HL-60 (cell line): Measurements from ENCODE around the gene CAMSAP2.
"Not testable (repeated sequence)": the region's sequence is repeated elsewhere in the genome, so short reads cannot be mapped to it uniquely, and the experiment has no call there.

Experiments used
- DNase-seq, 2 experiments: peaks; one replicate each; pipeline ENCODE4 v3.0.0-alpha.2; 2010 to 2020; ENCODE audit warnings: low read depth in 1 of 2, low spot score in 1 of 2
- H3K27ac ChIP-seq: fragments of 250-450 bp; sonication (Bioruptor Pico); replicated peaks from 2 replicates; pipeline ENCODE4 v1.5.1; 2020; ENCODE audit warnings: mild to moderate bottlenecking, moderate library complexity
- H3K27me3 ChIP-seq: fragments of 250-450 bp; sonication (Bioruptor Pico); 2 replicates; pipeline ENCODE4 v1.5.1; 2021; ENCODE audit warnings: mild to moderate bottlenecking, moderate library complexity; ENCODE audit not compliant: insufficient read depth, poor library complexity, severe bottlenecking
- H3K4me3 ChIP-seq: replicated peaks from 2 replicates; pipeline ENCODE4 v1.5.1; 2011; ENCODE audit warnings: mild to moderate bottlenecking, control low read depth, low read length; ENCODE audit not compliant: insufficient read depth
- CTCF ChIP-seq: IDR thresholded peaks from one replicate; pipeline ENCODE4 v1.5.1; 2011; ENCODE audit warnings: low read length, control low read depth, inconsistent platforms; ENCODE audit not compliant: insufficient read depth
- GABPA ChIP-seq: IDR thresholded peaks from 2 replicates; pipeline ENCODE4 v1.6.1; 2012; ENCODE audit warnings: low read depth
- POLR2AphosphoS5 ChIP-seq: IDR thresholded peaks from 2 replicates; pipeline ENCODE4 v1.6.1; 2012; ENCODE audit warnings: low read depth
- SPI1 ChIP-seq: IDR thresholded peaks from 2 replicates; pipeline ENCODE4 v1.6.1; 2012; ENCODE audit warnings: low read depth, mild to moderate bottlenecking, borderline replicate concordance
- TF ChIP-seq, protein P1 (sequence below): IDR thresholded peaks from 2 replicates; pipeline ENCODE4 v1.6.1; 2012; ENCODE audit warnings: low read depth; ENCODE audit not compliant: insufficient replicate concordance

The CAMSAP2 gene

DNA sequence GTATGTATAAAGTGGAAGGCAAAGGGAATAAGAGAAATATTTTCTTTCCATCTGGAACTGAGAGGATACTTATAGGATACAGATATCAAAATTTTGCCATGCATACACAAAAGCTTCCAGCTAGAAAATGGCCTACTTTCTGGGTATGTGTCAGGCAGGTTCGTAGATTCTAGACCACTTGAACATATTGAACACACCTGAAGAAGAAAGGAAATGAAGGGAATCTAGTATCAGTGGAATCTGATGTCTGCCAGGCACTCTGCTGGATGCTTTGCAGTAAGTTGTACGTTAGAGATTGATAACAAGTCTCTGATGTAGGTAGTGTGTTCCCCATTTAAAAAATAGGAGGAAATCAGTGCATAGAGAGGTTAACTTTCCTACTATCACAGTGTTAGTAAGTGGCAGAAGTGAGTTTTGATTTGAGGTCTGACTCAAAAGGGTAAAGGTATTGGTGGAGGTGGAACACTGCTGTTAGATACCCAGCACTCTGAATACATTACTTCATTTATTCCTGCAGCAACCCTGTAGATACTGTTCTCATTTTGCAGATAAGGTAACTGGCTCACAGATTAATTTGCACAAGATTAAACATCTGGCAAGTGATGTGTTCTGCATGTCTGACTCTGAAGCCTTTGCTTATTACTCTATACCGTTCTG lies 3.0 kb downstream of the CAMSAP2 start:
- DNase-seq: no peak
- Histone ChIP-seq H3K27me3 (peaks cover 39% of the 10 kb centered on the region), H3K4me3 (no peak overlapping the region), H3K27ac (no peak overlapping the region)
- no peak for TF ChIP-seq SPI1
- no peak for TF ChIP-seq POLR2AphosphoS5
- no peak for TF ChIP-seq GABPA
- TF ChIP-seq CTCF: no peak

DNA sequence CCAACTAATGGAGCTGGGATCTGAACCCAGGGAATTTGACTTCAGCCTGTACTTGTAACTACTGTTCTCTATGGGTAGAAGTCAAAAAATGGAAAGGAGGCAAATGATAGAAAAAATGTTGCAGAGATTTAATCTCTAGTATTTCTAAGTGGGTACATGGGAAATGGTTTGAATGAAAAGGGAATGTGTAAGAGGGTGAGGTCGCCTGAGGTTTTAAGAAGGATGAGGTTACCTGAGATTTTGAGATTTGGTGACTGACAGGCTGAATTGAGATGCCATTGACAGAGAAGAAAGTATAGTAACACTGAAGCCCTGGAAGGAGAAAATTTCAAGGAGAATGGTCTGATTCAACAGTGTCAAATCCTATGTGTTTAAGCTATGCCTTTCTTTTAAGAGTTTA lies 5.5 kb downstream of the CAMSAP2 start:
- no peak overlapping the region for H3K27ac ChIP-seq
- no peak overlapping the region for H3K4me3 ChIP-seq
- DNase-seq: no peak
- TF ChIP-seq, protein P1, sequence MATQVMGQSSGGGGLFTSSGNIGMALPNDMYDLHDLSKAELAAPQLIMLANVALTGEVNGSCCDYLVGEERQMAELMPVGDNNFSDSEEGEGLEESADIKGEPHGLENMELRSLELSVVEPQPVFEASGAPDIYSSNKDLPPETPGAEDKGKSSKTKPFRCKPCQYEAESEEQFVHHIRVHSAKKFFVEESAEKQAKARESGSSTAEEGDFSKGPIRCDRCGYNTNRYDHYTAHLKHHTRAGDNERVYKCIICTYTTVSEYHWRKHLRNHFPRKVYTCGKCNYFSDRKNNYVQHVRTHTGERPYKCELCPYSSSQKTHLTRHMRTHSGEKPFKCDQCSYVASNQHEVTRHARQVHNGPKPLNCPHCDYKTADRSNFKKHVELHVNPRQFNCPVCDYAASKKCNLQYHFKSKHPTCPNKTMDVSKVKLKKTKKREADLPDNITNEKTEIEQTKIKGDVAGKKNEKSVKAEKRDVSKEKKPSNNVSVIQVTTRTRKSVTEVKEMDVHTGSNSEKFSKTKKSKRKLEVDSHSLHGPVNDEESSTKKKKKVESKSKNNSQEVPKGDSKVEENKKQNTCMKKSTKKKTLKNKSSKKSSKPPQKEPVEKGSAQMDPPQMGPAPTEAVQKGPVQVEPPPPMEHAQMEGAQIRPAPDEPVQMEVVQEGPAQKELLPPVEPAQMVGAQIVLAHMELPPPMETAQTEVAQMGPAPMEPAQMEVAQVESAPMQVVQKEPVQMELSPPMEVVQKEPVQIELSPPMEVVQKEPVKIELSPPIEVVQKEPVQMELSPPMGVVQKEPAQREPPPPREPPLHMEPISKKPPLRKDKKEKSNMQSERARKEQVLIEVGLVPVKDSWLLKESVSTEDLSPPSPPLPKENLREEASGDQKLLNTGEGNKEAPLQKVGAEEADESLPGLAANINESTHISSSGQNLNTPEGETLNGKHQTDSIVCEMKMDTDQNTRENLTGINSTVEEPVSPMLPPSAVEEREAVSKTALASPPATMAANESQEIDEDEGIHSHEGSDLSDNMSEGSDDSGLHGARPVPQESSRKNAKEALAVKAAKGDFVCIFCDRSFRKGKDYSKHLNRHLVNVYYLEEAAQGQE: no peak
- TF ChIP-seq POLR2AphosphoS5 (no peak), SPI1 (no peak), CTCF (no peak), GABPA (no peak)
- peaks cover 35% of the 10 kb centered on the region for H3K27me3 ChIP-seq

DNA sequence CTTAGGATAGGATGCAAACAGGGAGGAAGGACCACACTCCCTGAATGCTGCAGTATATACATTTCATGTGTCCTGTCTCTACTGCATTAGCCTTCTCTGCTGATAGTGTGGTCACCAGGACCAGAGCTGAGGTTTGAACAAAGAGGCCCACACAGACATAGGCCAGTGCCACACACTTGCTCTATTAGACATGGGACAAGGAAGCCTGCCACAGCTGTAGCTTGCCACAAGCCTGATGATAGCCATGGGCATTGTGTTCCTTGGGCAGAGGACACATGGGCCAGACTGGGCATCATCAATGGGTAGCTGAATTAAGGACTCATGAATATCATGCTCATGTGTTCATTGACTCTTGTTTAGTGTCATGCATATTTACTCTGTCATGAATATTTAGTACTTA lies 10.4 kb downstream of the CAMSAP2 start:
- Histone ChIP-seq H3K4me3 (no peak overlapping the region), H3K27ac (no peak overlapping the region), H3K27me3 (peaks cover 4% of the 10 kb centered on the region)
- no peak for DNase-seq
- TF ChIP-seq POLR2AphosphoS5: no peak
- TF ChIP-seq, protein P1: no peak
- no peak for TF ChIP-seq CTCF
- TF ChIP-seq SPI1: no peak
- TF ChIP-seq GABPA: no peak

DNA sequence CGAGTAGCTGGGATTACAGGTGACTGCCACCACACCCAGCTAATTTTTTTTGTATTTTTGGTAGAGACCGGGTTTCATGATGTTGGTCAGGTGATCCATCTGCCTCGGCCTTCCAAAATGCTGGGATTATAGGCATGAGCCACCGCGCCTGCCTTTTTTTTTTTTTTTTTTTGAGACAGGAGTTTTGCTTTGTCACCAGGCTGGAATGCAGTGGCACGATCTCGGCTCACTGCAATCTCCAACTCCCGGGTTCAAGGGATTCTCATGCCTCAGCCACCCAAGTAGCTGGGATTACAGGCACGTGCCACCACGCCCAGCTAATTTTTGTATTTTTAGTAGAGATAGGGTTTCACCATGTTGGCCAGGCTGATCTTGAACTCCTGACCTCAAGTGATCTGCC lies 12.1 kb downstream of the CAMSAP2 start:
- DNase-seq, H3K4me3 ChIP-seq, H3K27me3 ChIP-seq, H3K27ac ChIP-seq: not testable (repeated sequence)
